GM19452 (cell line): ENCODE data around the gene RBP3.

Source experiments
- ATAC-seq: cut with Tn5 transposase; IDR thresholded peaks from one replicate; pipeline ENCODE4 v1.9.1; 2021; ENCODE audit not compliant: unreplicated experiment

Gene RBP3

GRCh38 chr10:47396311-47396717 lies 48.2 kb downstream of the RBP3 start:
- no peak for ATAC-seq

GRCh38 chr10:47397256-47397655 lies 49.1 kb downstream of the RBP3 start:
- ATAC-seq: no peak

- no peak for ATAC-seq
Measured at GRCh38 chr10:47400251-47400650, 52.1 kb downstream of the RBP3 start.

GRCh38 chr10:47400786-47401185 lies 52.6 kb downstream of the RBP3 start:
- no peak for ATAC-seq

DNA sequence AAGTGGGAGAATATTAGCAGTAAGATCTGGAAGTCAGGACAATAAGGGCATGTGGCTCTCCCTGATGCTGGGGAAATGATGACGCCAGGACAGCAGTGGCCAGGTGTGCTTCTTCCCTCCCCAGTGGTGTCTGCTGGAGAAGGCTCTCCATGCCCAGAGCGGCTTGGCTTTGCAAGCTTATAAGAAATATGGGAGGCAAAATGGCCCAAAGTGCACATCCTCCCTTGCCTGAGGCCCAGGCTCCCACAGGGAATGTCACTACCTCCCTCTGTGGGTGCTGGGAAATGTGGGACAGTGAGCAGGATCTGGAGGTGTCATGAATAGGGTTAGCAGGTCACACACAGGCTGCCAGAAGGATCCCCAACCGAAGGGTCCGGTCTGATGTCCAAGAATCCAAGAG lies 53.0 kb downstream of the RBP3 start:
- ATAC-seq: no peak

DNA sequence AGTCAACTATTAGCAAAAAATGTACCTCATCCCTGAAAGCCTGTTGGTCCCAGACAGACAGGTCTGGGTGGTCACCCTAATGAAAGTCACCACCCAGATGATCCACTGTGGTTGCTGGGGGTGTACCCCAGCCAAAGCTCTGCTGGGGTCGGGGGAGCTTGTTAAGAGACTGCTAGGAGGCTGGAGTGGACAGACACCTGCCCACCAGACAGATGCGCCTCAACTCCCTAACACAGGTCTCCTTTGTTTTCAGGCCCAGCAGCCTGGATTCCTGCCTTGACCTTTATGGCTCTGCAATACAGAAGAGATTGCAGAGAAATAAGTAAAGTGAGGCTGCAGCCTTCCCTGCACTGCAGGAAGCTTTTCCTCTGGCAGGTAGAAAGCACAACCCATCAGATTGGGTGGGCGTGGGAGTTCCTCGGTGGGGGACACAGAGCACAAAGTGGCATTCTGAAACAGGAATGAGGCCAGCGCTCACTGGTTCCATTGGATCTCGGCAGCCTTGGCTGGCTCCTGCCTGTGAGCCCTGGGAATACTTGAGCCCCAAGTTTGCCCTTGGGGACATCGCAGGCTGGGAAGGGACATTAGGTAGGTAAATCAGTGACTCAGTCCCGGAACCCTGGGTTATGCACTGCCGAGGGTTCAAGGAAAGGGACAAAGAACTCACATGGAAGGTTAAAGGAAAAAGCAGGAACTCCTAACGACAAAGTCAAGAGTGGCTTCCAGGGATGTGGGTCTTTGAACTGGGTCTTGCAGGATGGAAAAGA lies 53.9 kb downstream of the RBP3 start:
- ATAC-seq: no peak

DNA sequence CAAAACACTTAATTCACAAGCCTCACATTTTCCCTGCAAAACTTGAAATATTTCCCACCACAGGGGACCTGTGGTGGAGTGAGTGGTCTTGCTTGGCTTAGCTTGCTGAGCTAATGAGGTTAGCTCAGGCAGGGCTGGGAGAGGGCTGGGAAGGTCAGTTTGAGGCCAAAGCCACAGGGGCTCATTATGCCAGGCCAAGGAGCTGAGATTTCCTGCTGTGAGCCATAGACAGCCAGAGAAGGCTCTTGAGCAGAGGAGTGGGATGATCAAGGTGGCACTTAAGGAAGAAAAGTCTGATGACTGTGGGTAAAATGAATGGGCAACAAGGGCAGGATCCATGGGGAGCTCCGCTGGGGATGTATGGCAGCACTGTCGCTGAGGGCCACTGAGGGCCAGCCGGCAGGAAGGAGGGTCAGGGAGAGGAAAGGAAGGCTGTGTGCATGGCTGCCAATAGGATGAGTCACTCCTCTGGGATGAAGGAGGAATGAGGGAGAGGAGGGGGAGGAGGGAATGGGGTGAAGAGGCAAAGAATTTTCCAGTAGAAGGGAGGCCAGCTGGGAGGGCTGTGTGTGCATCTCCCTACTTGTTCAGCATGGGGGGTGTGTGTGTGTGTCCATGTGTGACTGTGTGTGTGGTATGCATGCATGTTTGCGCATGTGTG lies 54.6 kb downstream of the RBP3 start:
- ATAC-seq: no peak

- no peak for ATAC-seq
Measured at GRCh38 chr10:47403446-47404318, 55.5 kb downstream of the RBP3 start.

- ATAC-seq: no peak
Measured at GRCh38 chr10:47404446-47404845, 56.3 kb downstream of the RBP3 start.

DNA sequence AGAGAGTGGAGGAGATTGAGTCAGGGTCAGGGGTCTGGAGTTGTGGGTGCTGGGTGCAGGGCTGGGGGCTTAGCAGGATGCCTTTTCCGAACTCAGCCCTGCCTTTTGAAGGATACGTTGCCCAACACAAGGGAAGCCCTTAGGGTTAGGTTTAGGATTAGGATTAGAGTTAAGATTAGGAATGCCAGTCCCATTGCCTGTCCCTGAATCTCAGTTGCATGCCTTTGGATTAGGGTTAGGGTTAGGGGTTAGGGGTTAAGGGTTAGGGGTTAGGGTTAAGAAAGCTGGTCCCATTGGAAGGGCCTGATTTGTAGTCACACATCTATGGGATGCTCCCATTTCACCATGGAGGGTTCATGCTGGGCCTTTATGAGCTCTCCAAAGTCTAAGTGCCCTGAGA lies 56.8 kb downstream of the RBP3 start:
- ATAC-seq: no peak

DNA sequence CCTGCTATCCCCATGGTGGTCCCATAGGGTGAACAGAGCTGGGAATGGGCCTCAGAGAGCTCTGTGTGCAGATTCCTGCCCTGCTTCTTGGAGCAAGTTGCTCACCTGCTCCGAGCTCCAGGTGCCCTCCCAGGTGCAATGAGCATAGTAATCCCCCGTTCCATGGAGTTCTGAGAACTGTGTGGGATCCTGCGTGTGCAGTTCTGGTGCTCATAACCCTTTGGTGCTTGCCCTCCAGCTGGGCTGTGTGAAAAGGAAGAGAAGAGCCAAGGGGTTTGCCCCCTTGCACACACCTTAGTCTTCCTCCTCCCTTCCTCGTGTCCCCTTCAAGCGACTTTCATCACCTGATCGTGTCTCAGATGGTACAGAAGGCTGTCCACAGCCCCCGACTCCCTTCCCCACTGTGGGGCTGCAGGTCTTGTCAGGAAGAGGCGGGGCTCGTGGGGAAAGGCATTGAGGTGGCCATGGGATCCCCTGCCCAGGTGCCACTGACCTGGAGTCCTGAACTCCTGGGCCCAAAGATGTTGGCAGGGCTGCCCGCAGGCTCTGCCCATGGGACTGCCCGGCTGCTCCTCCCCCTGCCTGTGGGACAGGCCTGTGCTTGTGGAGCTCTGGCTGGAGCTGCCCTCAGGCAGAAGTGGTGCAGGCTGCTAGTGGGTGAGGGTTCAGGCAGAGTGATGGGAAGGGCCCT lies 57.8 kb downstream of the RBP3 start:
- ATAC-seq: no peak

DNA sequence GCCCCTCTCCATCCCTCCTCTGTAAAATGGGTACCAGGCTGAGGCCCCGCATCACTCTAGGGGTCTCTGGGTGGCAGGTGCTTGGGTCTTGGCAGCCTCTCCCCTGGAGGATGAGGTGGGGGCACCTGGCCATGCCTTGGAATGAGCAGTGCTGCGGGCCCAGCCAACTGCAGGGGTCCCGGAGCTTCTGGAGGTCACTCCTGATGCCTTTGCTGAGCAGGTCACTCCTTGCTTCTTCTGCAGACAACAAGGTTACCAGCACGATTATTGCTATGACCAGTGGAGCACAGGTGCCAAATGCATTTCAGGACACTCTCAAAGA lies 58.3 kb downstream of the RBP3 start:
- no peak for ATAC-seq

GRCh38 chr10:47406870-47407691 lies 58.9 kb downstream of the RBP3 start:
- no peak for ATAC-seq
